ENCODE results near the gene FASTKD1. TPM values are rescaled to one million over a fixed set of nuclear protein-coding genes. Genes with fewer than 3 reads are reported as not detected.
"Not testable (repeated sequence)": the region's sequence is repeated elsewhere in the genome, so short reads cannot be mapped to it uniquely, and the experiment has no call there.

The FASTKD1 gene
- polyA plus RNA-seq, 3 donors: 30.0 to 40.6 (median 33.3) TPM

- DNase-seq (ENCODE audit: extremely low read depth in 1 of 11, low read depth in 9 of 11, low spot score in 4 of 11): not testable (repeated sequence)
Measured at GRCh38 chr2:169516488-169516995, 57.1 kb downstream of the FASTKD1 start.

GRCh38 chr2:169514758-169515157 lies 58.9 kb downstream of the FASTKD1 start:
- DNase-seq (ENCODE audit: extremely low read depth in 1 of 11, low read depth in 9 of 11, low spot score in 4 of 11): not testable (repeated sequence)

GRCh38 chr2:169513926-169514325 lies 59.7 kb downstream of the FASTKD1 start:
- no peak for DNase-seq (ENCODE audit: extremely low read depth in 1 of 11, low read depth in 9 of 11, low spot score in 4 of 11)

GRCh38 chr2:169513094-169513493 lies 60.6 kb downstream of the FASTKD1 start:
- DNase-seq (ENCODE audit: extremely low read depth in 1 of 11, low read depth in 9 of 11, low spot score in 4 of 11): no peak

GRCh38 chr2:169512525-169512924 lies 61.1 kb downstream of the FASTKD1 start:
- DNase-seq (ENCODE audit: extremely low read depth in 1 of 11, low read depth in 9 of 11, low spot score in 4 of 11): no peak

- no peak for DNase-seq (ENCODE audit: extremely low read depth in 1 of 11, low read depth in 9 of 11, low spot score in 4 of 11)
Measured at GRCh38 chr2:169511818-169512217, 61.8 kb downstream of the FASTKD1 start.

- no peak for DNase-seq (ENCODE audit: extremely low read depth in 1 of 11, low read depth in 9 of 11, low spot score in 4 of 11)
Measured at GRCh38 chr2:169510496-169510895, 63.2 kb downstream of the FASTKD1 start.

GRCh38 chr2:169509955-169510354 lies 63.7 kb downstream of the FASTKD1 start:
- no peak for DNase-seq (ENCODE audit: extremely low read depth in 1 of 11, low read depth in 9 of 11, low spot score in 4 of 11)

- peak in 2 of 11 donors; percentile 2 to 9 for DNase-seq (ENCODE audit: extremely low read depth in 1 of 11, low read depth in 9 of 11, low spot score in 4 of 11)
Measured at GRCh38 chr2:169509298-169509885, 64.3 kb downstream of the FASTKD1 start, which contains the start of gene KLHL41. Gene KLHL41, plus strand, starts transcription at chr2:169509702. Its CDS starts 77 bp downstream, at chr2:169509779.

GRCh38 chr2:169507698-169508097 lies 66.0 kb downstream of the FASTKD1 start:
- DNase-seq (ENCODE audit: extremely low read depth in 1 of 11, low read depth in 9 of 11, low spot score in 4 of 11): no peak

GRCh38 chr2:169504651-169505050 lies 69.0 kb downstream of the FASTKD1 start:
- DNase-seq (ENCODE audit: extremely low read depth in 1 of 11, low read depth in 9 of 11, low spot score in 4 of 11): no peak

GRCh38 chr2:169495310-169495928 lies 78.2 kb downstream of the FASTKD1 start:
- DNase-seq (ENCODE audit: extremely low read depth in 1 of 11, low read depth in 9 of 11, low spot score in 4 of 11): no peak

- no peak for DNase-seq (ENCODE audit: extremely low read depth in 1 of 11, low read depth in 9 of 11, low spot score in 4 of 11)
Measured at GRCh38 chr2:169493360-169493759, 80.3 kb downstream of the FASTKD1 start.

GRCh38 chr2:169491378-169491777 lies 82.3 kb downstream of the FASTKD1 start:
- DNase-seq (ENCODE audit: extremely low read depth in 1 of 11, low read depth in 9 of 11, low spot score in 4 of 11): no peak

- no peak for DNase-seq (ENCODE audit: extremely low read depth in 1 of 11, low read depth in 9 of 11, low spot score in 4 of 11)
Measured at GRCh38 chr2:169490834-169491233, 82.8 kb downstream of the FASTKD1 start.

- DNase-seq (ENCODE audit: extremely low read depth in 1 of 11, low read depth in 9 of 11, low spot score in 4 of 11): no peak
Measured at GRCh38 chr2:169486487-169486886, 87.2 kb downstream of the FASTKD1 start.

GRCh38 chr2:169485650-169486138 lies 88.0 kb downstream of the FASTKD1 start:
- no peak for DNase-seq (ENCODE audit: extremely low read depth in 1 of 11, low read depth in 9 of 11, low spot score in 4 of 11)

GRCh38 chr2:169480079-169480465 lies 93.6 kb downstream of the FASTKD1 start:
- DNase-seq (ENCODE audit: extremely low read depth in 1 of 11, low read depth in 9 of 11, low spot score in 4 of 11): no peak

Measured in renal cortex interstitium (tissue), 11 donors.